ENCODE measurements around the gene TMEM255B. TPM values are rescaled to one million over a fixed set of nuclear protein-coding genes. Genes with fewer than 3 reads are reported as not detected.

The TMEM255B gene
- total RNA-seq, 1 donor from 2014 or later: 13.8 TPM

DNA sequence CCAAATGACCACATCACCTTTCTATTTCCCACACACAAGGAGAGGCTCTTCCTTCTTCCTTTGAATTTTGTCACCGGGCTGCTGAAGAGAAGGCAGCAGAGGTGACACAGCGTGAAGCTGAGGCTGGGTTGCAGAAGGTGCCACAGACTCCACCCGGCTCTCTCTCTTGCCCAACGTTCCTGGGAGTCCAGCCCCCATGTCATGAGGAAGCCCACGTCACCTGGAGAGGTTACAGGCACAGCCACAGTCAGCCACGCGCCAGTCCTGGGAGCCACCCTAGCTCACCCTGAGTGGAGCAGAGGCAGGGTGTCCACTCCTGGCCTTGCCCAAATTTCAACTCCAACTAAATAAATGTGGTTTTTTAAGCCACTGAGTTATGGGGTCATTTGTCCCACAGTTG, 4.8 kb upstream of the TMEM255B start:
- H3K27ac Mint-ChIP-seq (ENCODE audit: unreplicated experiment): peak overlapping the region; percentile 14
- DNase-seq: no peak
- H3K36me3 Mint-ChIP-seq (ENCODE audit: unreplicated experiment): no peaks in the 10 kb centered on the region
- peaks cover 7% of the 10 kb centered on the region for H3K4me1 Mint-ChIP-seq (ENCODE audit: low read depth, unreplicated experiment)
- H3K27me3 Mint-ChIP-seq (ENCODE audit: unreplicated experiment): peaks cover 7% of the 10 kb centered on the region
- H3K9me3 Mint-ChIP-seq (ENCODE audit: unreplicated experiment): peaks cover 5% of the 10 kb centered on the region
- no peak for TF ChIP-seq CTCF (IDR thresholded peaks at IDR 0.05; ENCODE audit: partially characterized antibody, unreplicated experiment)
- H3K4me3 Mint-ChIP-seq (ENCODE audit: unreplicated experiment): no peak overlapping the region

DNA sequence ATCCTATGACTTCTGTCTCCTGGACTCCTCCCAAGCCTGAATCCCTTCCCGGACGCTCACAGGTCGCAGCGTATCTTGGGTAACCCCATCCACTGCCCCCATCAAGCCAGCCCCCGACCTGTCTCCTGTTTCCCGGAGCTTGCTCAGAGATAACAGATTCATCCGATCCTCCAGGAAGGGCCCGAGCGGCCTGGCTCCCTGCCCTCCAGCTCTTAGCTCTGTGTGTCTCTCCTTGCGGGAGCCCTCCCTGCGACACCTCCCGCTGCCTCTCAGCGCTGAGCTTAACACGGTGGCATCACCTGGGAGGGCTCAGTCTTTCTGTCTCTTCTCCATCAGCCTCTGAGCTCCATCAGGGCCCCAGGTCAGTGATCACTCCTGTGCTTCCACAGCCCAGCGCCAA, 4.3 kb upstream of the TMEM255B start:
- peaks cover 11% of the 10 kb centered on the region for H3K27me3 Mint-ChIP-seq (ENCODE audit: unreplicated experiment)

GRCh38 chr13:113756441-113757097, 2.5 kb upstream of the TMEM255B start:
- Mint-ChIP-seq H3K4me1 (ENCODE audit: low read depth, unreplicated experiment) (peaks cover 7% of the 10 kb centered on the region), H3K4me3 (ENCODE audit: unreplicated experiment) (no peak overlapping the region), H3K9me3 (ENCODE audit: unreplicated experiment) (peaks cover 2% of the 10 kb centered on the region), H3K36me3 (ENCODE audit: unreplicated experiment) (no peaks in the 10 kb centered on the region), H3K27ac (ENCODE audit: unreplicated experiment) (no peak overlapping the region), H3K27me3 (ENCODE audit: unreplicated experiment) (peaks cover 12% of the 10 kb centered on the region)
- DNase-seq: no peak
- no peak for TF ChIP-seq CTCF (IDR thresholded peaks at IDR 0.05; ENCODE audit: partially characterized antibody, unreplicated experiment)

More for the DNA sequence above, 4.3 kb upstream of the TMEM255B start:
- DNase-seq: no peak
- no peak for TF ChIP-seq CTCF (IDR thresholded peaks at IDR 0.05; ENCODE audit: partially characterized antibody, unreplicated experiment)
- Mint-ChIP-seq H3K4me3 (ENCODE audit: unreplicated experiment) (no peak overlapping the region), H3K36me3 (ENCODE audit: unreplicated experiment) (no peaks in the 10 kb centered on the region), H3K27ac (ENCODE audit: unreplicated experiment) (no peak overlapping the region), H3K4me1 (ENCODE audit: low read depth, unreplicated experiment) (peaks cover 7% of the 10 kb centered on the region), H3K9me3 (ENCODE audit: unreplicated experiment) (peaks cover 5% of the 10 kb centered on the region)

DNA sequence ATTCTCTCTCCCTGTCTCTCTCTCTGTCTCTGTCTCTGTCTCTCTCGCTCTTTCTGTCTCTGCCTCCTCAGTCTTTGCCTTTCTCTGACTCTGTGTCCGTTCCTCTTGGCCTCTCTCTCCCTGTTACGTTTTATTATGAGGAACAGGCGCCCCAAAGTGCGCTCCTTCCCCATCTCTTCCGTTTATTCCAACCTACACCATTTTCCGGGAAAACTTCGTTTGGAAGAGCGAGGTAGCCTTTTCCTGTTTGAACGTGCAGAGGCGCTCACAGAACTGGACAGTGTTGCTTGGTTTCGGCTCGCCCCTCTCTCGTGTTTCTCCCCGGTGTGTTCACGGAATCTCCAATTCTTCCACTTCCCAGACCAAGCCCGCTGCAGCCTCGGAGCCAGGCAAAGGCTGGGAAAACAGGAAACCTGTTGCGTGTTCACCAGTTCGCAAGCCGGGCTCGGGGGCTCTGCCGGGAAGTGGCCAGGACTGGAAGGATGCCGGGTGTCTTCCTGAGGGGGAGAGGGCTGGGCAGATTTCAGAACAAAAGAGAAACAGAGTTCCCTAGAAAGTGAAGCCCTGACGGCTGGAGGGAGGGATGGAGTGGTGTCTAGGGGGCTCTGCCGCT, 605 bp downstream of the TMEM255B start:
- Mint-ChIP-seq H3K4me1 (ENCODE audit: low read depth, unreplicated experiment) (peaks cover 7% of the 10 kb centered on the region), H3K9me3 (ENCODE audit: unreplicated experiment) (peaks cover 2% of the 10 kb centered on the region), H3K4me3 (ENCODE audit: unreplicated experiment) (peak overlapping the region; percentile 99), H3K36me3 (ENCODE audit: unreplicated experiment) (no peaks in the 10 kb centered on the region), H3K27me3 (ENCODE audit: unreplicated experiment) (peaks cover 12% of the 10 kb centered on the region), H3K27ac (ENCODE audit: unreplicated experiment) (peak overlapping the region; percentile 76)
- DNase-seq: no peak
- TF ChIP-seq CTCF (IDR thresholded peaks at IDR 0.05; ENCODE audit: partially characterized antibody, unreplicated experiment): no peak

DNA sequence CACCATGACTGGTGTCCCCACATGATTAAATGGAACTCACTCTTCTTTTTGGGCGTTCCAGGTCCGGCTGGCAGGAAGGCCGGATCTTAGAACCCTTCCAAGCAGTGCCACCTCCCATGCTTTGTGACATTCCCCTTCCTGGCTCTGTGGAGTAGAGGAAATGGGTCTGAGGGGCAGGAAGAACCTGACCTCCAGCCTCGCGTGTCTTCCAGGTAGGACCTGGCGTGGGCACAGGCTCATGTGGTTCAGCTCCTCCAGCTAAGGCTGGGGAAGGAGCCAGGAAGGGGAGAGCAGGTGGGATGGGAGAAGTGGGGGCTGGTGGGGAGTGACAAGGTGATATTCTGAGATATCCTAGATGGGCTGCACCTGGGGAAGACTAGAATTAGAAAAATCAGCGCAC, 2.1 kb downstream of the TMEM255B start:
- DNase-seq: no peak
- Mint-ChIP-seq H3K4me3 (ENCODE audit: unreplicated experiment) (no peak overlapping the region), H3K9me3 (ENCODE audit: unreplicated experiment) (peaks cover 2% of the 10 kb centered on the region), H3K27me3 (ENCODE audit: unreplicated experiment) (peaks cover 12% of the 10 kb centered on the region), H3K36me3 (ENCODE audit: unreplicated experiment) (no peaks in the 10 kb centered on the region), H3K27ac (ENCODE audit: unreplicated experiment) (no peak overlapping the region), H3K4me1 (ENCODE audit: low read depth, unreplicated experiment) (peaks cover 17% of the 10 kb centered on the region)
- no peak for TF ChIP-seq CTCF (IDR thresholded peaks at IDR 0.05; ENCODE audit: partially characterized antibody, unreplicated experiment)

All from glutamatergic neuron (in vitro differentiated cells).